ENCODE results near the gene BORA. TPM values are rescaled to one million over a fixed set of nuclear protein-coding genes. Genes with fewer than 3 reads are reported as not detected.
"Not testable (repeated sequence)": the region's sequence is repeated elsewhere in the genome, so short reads cannot be mapped to it uniquely, and the experiment has no call there.

BORA gene
- 6.1 and 9.0 TPM in 2 replicates for total RNA-seq

DNA sequence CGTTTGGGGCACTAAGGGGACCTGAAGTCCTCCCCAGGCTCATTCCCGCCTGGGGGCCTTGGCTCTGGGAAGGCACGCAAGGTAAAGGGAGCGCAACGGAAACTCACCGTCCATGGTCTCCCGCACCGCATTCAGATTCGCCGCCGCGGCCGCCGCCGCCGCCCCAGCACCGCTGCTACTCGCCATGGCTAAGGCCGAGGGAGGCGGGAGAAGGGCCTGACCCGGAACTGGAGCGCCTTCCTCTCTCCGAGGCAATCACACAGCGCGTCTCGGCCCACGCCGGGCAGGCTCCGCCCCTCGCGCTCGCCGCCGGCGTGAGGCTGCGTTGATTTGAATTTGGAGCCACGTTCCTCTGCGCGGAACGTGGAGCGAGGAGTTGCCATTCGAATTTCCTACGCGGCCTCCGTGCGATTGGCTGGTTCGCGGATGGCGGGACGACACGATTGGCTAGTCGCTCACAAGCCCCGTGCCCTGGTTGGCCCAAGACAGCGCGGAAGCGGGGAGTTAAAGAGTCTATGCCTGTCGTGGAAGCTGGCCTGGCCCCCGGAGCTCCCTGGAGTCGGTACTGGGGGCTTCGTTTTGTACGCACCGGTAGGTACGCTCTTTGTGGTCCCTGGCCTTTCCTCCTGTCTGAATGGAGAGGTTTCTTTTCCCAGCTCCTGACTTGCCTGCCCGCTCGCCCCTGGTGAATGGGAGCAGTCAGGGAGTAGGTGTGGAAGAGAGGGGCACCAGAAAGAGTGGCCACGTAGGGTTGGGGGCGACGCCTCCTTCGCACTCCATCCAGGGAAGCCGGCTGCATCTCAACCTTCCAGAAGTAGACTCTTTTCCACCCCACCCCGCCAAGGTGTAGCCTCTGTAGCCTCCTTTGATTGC, at the start of gene BORA, which contains the start of gene MZT1:
TSS of gene BORA (plus strand) at position 507 of the 873 bp plus-strand sequence. CDS start 1,018 bp downstream, outside the sequence.
TSS of gene MZT1 (minus strand) at position 213 of the 873 bp plus-strand sequence. CDS start at position 186, 27 bp downstream.
- peak; percentile 93 for DNase-seq (ENCODE audit: low read depth, low spot score)

DNA sequence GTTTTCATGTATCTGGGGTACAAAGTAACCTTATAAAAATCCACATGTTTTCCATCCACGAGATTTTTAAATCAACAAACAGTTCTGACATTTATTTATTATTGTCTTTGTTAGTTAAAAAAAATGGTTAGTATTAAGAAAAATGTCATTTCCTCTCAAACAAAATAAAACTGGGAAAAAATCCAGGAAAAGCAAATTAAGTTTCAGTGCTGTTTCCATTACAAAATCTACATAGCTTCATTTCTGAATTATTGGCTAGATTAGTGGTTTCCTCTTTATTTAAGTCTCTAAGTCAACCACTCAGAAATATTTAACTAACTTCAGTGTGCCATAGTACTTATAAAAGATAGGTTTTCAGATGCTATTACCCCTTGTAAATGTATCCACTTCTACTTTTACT, 49.4 kb upstream of the BORA start:
- DNase-seq (ENCODE audit: low read depth, low spot score): no peak

DNA sequence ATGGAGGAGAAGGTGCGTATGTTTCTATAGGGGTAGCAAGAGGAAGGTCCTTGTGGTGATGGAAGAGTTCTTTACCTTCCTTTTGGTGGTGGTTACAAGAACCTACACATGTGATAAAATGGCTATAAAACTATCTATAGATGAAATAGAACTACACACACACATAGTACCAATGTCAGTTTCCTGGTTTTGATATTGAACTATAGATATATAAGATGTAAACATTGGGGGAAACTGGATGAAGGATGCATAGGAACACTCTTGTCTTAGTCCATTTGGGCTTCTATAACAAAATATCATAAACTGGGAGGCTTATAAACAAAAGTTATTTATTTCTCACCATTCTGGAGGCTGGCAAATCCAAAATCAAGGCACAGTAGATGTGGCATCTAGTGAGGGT, 47.4 kb upstream of the BORA start:
- no peak for DNase-seq (ENCODE audit: low read depth, low spot score)

DNA sequence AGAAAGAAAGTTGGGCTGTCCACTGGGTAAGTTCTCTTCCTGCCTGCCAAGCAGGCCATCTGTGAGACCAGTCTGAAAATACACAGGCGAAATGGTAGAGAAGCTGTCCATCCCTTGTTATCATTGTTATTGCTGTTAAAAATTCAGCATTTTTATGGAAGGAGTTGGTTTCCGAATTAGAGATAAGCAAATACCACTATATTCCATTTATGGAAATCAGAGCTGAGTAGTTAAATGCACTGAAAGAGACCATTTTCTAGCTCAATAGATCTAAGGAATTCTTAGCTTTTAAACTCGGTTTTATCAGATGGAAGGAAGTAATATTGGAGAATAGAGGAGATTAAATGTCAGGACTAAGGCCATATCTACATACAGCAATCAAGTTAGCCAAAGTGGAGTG, 41.0 kb upstream of the BORA start:
- no peak for DNase-seq (ENCODE audit: low read depth, low spot score)

DNA sequence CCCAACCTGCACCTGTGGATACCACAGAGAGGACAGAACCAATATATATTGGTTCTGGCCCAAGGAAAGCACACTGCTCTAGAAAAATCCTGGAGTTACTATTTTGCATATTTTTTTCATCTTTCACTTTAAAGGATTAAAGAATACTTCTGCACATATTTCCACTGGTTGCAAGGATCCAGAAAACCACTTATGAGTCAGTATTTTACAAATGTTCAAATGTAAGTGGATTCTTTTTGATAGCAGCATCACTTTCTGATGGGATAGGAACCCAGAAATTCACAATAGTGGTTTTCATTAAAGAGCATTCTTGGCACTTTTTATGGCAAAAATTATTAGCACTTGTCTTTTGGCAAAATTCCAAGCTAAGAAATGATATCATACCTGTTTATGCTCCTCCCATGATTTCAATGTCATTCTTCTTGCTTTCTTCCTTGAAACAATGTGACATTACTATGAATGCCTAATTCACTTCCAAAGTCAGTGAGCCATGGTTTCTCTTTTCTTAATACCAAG, 38.5 kb upstream of the BORA start:
- DNase-seq (ENCODE audit: low read depth, low spot score): no peak

DNA sequence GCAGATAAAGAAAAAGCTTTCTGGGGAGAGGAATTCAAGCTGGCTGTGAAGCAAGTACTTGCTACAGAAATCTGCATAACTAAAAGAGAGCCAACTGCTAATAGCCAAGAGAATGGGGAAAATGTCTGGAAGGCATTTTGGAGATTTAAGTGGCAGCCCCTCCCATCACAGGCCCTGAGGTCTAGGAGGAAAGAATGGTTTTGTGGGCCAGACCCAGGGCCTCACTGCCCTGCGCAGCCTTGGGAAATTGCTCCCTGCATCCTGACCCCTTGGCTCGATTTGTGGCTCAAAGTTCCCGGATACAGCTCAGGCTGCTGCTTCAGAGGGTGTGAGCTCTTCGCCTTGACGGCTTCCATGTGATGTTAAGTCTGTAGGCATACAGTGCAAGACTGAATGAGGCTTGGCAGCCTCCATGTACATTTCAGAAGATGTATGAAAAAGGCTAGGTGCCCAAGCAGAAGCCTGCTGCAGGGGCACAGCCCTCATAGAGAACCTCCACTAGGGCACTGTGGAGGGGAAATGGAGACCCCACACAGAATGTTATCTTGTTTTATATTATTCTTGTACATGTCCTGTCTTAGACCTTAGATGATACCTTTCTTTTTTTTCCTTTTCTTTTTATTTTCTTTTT, 34.7 kb upstream of the BORA start:
- no peak for DNase-seq (ENCODE audit: low read depth, low spot score)

DNA sequence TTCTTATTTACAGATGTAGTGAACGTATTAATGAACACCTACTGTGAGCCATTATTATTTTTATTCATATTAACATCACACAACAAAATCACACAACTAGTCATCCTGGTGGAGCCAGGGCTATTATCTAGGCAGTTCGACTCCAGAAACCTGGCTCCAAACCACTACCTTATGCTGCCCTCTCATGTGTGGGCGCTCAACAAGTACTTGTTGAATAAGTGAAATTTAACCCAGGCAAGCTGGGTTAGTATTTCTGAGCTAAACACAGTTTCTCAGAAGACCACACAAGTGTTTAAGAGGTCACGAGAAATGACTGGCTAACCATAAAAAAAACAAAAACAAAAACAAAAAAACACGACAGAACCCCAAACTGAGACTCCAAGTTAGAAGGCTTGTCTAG, 33.9 kb upstream of the BORA start:
- no peak for DNase-seq (ENCODE audit: low read depth, low spot score)

DNA sequence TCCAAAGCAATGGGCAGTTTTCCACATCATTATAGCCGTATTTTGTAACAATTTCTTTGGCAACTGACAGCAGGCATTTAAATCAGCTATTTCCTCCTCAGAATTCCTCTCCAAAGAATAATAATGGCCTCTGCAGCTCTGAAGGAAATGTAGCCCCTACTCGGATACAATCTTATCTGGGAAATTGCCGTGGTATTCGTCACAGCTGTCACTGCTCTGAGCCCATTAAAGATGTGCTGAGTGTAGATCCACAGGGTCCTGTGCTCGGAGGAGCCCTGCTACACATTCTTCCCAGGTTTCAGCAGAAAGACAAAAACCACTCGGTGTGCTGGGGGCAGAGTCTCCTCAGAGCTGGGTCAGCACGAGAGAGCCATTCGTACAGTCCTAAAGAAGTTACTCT, 33.4 kb upstream of the BORA start:
- DNase-seq (ENCODE audit: low read depth, low spot score): no peak

DNA sequence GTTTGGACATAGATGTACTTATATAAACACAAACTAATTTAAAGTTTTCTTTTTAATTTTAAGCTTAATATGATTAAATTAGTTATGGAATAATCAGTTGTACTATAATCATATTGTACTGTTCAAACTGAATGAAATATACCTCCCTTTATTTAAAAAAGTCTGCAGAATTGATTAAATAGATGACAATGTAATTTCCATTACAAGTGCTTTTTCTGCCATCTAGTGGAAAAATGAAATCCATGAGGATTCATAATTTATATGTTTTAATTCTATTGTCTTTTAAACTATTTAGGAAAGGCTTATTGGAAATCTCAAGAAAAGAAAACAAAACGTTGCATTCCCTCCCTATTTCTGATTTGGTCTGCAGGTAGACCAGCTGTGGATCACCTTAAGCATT, 31.1 kb upstream of the BORA start:
- no peak for DNase-seq (ENCODE audit: low read depth, low spot score)

DNA sequence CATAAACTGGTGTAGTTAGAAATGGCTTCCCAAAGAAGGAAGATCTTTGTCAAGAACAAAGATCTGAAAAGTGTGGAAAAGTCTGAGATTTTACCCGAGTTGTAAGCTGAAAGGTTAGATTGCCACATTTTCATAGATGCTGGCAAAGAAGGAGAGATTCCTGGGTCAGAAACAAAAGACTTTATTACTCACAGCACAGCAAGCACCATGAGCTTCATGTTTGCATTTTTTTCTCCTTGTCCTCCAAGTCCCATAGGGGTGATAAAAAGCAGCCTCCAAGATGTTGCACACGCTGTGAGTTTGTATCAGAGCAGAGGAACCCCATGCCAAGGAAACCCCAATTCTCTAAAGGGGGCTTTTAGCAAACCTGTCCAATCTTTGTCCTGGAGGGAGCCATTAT, 29.6 kb upstream of the BORA start:
- no peak for DNase-seq (ENCODE audit: low read depth, low spot score)

DNA sequence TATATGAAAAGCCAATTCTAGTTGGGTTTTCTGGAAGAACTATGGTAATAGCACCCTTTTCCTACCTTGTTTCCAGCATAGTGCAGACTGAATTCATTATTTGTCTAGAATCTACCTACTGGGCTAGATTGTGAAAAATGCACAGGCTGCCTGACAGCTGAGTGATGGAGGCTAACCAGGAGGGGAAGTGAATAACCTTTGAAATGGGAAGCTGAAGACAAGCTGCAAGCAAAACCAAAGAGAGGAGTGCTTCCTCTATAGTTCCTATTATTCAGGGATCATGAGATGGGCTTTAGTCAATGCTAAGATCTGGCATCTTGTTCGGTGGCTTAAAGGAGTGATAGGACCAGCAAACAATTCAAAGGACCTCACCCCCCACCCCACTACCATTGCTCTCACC, 27.2 kb upstream of the BORA start:
- DNase-seq (ENCODE audit: low read depth, low spot score): no peak

DNA sequence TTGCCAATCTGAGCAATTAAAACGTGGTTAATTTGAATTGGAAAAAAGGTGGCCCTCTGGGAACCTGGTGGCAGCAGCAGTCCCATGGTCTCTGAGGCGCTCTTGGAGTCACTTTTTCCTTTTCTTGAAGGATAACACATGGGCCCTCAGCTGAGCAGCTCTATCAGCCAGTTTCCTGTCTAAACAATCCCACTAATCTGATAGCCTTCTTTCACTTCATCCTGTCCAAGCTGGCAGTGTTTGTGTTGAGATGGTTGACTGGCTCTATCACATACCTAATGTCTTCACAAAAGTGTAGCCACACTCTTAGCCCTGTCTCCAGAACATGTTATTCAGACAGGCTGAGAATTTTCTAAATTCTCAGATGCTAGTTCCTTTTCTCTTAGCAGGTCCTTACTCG, 10.9 kb upstream of the BORA start:
- peak; percentile 58 for DNase-seq (ENCODE audit: low read depth, low spot score)

DNA sequence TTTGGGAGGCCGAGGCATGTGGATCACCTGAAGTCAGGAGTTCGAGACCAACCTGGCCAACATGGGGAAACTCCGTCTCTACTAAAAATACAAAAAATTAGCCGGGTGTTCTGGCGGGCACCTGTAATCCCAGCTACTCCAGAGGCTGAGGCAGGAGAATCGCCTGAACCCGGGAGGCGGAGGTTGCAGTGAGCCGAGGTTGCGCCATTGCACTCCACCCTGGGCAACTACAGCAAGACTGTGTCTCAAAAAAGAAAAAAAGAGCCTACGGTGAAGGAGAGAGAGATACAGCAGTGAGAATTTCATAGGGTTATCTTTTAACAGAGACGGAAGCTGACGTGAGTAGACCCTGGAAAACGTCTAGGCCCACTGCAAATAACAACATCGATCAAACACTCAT, 1.5 kb upstream of the BORA start:
- DNase-seq (ENCODE audit: low read depth, low spot score): not testable (repeated sequence)

DNA sequence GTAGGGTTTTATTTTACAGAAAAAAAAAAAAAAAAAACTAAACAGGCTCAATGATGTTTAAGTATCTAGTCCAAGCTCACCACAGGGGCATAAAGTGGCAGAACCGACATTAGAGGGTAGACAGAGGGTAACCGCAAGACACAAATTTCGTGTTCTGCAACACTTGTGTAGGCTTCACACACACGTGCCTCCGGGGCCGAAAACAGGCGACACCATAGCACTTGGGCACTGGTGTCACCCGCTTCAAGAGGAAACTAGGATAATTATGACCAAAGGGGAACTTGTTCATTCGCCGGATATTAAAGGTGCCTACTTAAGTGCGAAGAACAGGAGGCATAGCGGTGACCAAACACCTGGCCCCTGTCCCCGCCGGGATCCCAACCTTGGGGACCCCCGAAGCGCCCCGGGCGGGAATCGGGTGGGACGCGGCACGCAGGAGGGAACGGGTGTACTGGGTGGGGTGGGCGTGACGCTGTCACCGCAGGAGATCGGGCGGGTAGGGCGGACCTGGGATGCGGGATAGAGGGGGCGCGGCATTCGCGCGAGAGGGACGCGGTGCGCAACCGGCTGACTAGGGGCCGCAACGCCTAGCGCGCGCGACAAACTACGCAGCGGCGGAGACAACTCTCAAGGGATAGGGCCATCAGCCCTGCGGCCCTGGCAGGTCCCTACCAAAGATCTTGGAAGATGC, 852 bp upstream of the BORA start:
- no peak for DNase-seq (ENCODE audit: low read depth, low spot score)

DNA sequence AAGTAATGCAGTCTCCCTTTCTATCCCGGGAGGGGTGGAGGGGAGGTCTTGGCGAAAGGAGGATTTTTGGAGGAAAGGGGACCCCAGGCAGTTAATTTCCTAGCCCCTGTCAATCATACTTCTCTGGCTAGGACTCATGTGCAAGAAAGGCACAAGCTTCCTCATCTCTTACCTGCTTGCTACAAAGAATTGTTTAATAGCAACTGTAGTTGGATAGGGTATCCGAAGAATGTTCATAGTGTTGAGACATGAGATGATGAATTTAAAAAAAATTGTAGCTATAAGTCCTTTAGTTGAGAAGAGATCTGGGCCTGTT, 525 bp downstream of the BORA start:
- no peak for DNase-seq (ENCODE audit: low read depth, low spot score)

DNA sequence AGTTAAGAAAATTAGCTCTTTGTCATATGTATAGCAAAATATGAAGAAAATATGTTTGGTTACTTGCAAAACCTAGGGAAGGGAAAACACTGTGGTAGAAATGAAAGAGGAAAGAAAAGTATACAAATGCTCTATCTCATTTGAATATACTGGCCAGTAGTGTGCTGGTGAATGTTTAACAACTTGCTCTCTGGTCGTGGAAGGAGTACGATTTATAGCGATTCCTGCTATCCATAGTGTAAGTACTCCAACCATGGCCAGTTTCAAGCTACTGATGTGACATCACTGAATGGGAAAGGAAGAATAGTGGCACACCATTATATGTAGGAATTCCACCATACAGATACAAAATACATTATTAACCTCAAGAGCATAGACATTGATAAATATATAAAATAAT, 9.3 kb downstream of the BORA start:
- DNase-seq (ENCODE audit: low read depth, low spot score): no peak

DNA sequence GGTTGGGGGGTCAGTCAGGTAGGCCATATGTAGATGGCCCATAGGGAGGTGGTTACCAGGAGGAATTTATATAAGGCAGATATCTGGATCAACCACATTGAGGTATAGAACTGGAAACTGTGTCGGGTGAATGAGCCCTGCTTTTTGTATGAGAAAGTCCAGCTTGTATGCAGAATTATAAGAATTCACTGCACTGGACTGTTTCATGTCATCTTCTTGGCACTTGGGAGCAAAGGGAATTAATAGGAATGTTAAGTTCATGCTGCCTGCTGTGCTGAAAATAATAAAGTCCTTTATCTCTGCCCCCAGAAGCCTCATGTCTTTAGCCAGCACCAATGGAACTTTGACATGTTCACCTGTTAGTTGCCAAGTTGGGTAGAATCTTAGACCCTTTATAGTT, 12.3 kb downstream of the BORA start:
- no peak for DNase-seq (ENCODE audit: low read depth, low spot score)

DNA sequence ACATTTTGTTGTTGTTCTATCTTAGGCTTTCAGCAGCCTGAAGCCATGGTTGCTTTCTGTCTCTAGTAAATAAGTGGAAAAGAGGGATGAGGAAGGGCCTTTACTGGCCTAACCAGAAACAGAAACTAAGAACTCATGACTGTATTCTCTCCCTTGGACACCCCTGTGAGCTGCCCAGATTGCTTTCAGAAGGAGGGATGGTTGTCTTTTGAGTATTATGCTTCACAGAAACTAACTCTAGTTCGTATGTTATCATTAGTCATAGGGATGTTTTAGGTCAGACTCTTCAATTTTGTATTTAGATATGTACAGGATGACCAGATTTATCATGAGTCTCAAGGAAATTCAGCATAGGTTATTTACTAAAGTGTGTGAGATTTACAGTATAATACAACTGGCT, 17.5 kb downstream of the BORA start:
- DNase-seq (ENCODE audit: low read depth, low spot score): no peak

DNA sequence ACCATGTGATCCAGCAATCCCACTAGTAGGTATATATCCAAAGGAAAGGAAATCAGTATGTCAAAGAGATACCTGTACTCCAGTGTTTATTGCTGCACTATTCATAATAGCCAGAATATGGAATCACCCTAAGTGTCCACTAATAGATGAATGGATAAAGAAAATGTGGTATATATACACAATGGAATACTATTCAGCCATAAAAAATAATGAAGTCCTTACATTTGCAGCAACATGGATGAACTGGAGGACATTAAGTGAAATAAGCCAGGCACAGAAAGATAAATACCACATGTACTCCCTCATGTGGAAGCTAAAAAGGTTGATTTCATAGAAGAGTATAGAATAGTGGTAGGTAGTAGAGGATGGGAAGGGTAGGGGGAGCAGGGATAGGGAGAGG, 23.5 kb downstream of the BORA start:
- DNase-seq (ENCODE audit: low read depth, low spot score): no peak

DNA sequence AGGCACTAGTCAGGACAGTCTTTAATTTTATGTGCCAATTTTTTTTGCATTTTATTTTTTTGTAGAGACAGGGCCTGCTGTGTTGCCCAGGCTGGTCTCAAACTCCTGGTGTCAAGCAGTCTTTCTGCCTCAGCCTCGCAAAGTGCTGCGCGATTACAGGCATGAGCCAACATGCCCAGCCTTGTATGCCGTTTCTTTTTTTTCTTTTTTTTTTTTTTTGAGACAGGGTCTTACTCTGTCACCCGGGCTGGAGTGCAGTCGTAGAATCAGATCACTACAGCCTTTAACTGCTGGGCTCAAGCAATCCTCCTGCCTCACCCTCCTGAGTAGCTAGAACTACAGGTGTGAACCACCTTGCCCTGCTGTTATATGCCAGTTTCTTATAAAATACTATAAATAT, 26.4 kb downstream of the BORA start:
- no peak for DNase-seq (ENCODE audit: low read depth, low spot score)

DNA sequence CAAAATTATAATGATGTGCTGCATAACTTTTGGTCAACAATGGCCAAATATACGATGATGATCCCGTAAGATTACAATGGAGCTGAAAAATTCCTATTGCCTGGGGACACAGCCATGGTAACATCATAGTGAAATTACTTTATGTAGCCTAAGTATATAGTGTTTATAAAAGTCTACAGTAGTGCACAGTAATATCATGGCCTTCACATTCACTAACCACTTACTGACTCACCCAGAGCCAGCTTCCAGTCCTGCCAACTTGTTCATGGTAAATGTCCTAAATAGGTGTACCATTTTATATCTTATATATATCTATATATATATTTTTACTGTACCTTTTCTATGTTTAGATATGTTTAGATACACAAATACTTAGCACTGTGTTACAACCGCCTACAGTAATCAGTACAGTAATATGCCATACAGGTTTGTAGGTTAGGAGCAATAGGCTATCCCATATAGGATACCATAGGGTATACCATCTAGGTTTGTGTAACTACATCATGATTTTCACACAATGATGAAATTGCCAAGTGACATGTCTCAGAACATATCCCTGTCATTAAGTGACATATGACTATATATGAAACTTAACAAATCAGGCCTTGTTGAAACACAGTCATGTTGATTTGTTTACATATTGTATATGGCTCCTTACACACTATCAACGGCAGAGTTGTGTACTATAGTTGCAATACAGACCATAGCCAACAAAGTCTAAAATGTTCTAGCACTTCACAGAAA, 30.2 kb downstream of the BORA start:
- no peak for DNase-seq (ENCODE audit: low read depth, low spot score)

DNA sequence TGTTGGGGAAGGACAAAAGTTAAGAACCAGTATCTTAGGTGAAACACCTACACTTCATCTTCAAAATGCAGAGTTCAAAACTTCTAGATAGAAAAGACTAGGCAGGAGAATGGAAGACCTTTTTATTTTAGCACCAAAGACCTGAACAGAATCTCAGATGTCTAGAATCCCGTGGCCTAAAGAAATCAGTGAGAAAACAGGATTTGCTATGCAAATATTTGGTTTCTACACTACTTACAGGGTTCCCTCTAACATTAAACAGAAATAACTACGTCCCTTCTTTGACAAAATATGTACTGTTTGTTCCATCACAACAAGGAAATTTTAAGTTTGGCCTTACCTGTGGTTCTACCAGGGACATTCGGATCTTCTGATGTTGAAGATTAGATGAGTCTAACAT, 32.5 kb downstream of the BORA start:
- no peak for DNase-seq (ENCODE audit: low read depth, low spot score)

Data from pulmonary artery endothelial cell (primary cell).